Measurements from ENCODE around the gene OR51T1.

The OR51T1 gene

GRCh38 chr11:4890279-4890678 lies 8.6 kb downstream of the OR51T1 start:
- no peak for TF ChIP-seq CTCF (IDR thresholded peaks at IDR 0.05; ENCODE audit: insufficient read depth, low read depth, low read length, missing control alignments)
- no peak for DNase-seq (ENCODE audit: low read depth)
- no peak overlapping the region for H3K4me3 ChIP-seq (ENCODE audit: low read length)

GRCh38 chr11:4891996-4892640 lies 10.4 kb downstream of the OR51T1 start:
- no peak for TF ChIP-seq CTCF (IDR thresholded peaks at IDR 0.05; ENCODE audit: insufficient read depth, low read depth, low read length, missing control alignments)
- no peak overlapping the region for H3K4me3 ChIP-seq (ENCODE audit: low read length)
- peak; percentile 58 for DNase-seq (ENCODE audit: low read depth)

- TF ChIP-seq CTCF (IDR thresholded peaks at IDR 0.05; ENCODE audit: insufficient read depth, low read depth, low read length, missing control alignments) = no peak
- DNase-seq (ENCODE audit: low read depth) = no peak
- no peak within 1 kb of the TSS for H3K4me3 ChIP-seq (ENCODE audit: low read length)
Observed at GRCh38 chr11:4903484-4903883, 21.8 kb downstream of the OR51T1 start, which contains the start of gene OR51A7. OR51A7 (plus strand) TSS chr11:4903783; CDS start chr11:4907370, 3,587 bp downstream.

GRCh38 chr11:4916581-4916980 lies 34.9 kb downstream of the OR51T1 start:
- no peak for DNase-seq (ENCODE audit: low read depth)
- TF ChIP-seq CTCF (IDR thresholded peaks at IDR 0.05; ENCODE audit: insufficient read depth, low read depth, low read length, missing control alignments) = no peak
- no peak overlapping the region for H3K4me3 ChIP-seq (ENCODE audit: low read length)

- no peak for TF ChIP-seq CTCF (IDR thresholded peaks at IDR 0.05; ENCODE audit: insufficient read depth, low read depth, low read length, missing control alignments)
- DNase-seq (ENCODE audit: low read depth) = no peak
- no peak within 1 kb of the TSS for H3K4me3 ChIP-seq (ENCODE audit: low read length)
Observed at GRCh38 chr11:4919250-4919649, 37.5 kb downstream of the OR51T1 start, which contains the start of gene OR51G2. OR51G2 (minus strand) TSS chr11:4919350; CDS start chr11:4915663, 3,687 bp downstream.

GRCh38 chr11:4921796-4922195 lies 40.1 kb downstream of the OR51T1 start:
- peak; percentile 30 for DNase-seq (ENCODE audit: low read depth)
- TF ChIP-seq CTCF (IDR thresholded peaks at IDR 0.05; ENCODE audit: insufficient read depth, low read depth, low read length, missing control alignments) = no peak
- H3K4me3 ChIP-seq (ENCODE audit: low read length) = no peak overlapping the region

GRCh38 chr11:4922304-4922703 lies 40.6 kb downstream of the OR51T1 start:
- TF ChIP-seq CTCF (IDR thresholded peaks at IDR 0.05; ENCODE audit: insufficient read depth, low read depth, low read length, missing control alignments) = no peak
- H3K4me3 ChIP-seq (ENCODE audit: low read length) = no peak overlapping the region
- no peak for DNase-seq (ENCODE audit: low read depth)
